CD14-positive monocyte (primary cell): Measurements from ENCODE around the gene ITGAX. TPM values are rescaled to one million over a fixed set of nuclear protein-coding genes. Genes with fewer than 3 reads are reported as not detected.
A peak's percentile ranks its signal among the peaks of the same experiment; 100 is the strongest.

ENCODE experiments used
- DNase-seq, 3 donors: peaks; one replicate each; pipeline ENCODE4 v3.0.0-alpha.2; 2011 to 2022
- H2AFZ ChIP-seq: 2 replicates; pipeline ENCODE4 v1.6.0; 2012; ENCODE audit warnings: mild to moderate bottlenecking, low read depth, low read length, inconsistent platforms; ENCODE audit not compliant: insufficient read depth, poor library complexity, severe bottlenecking
- H3K27ac ChIP-seq, 2 donors: 1 replicate in 1 of 2; 2 replicates in 1 of 2; pipeline ENCODE4 v1.5.1; 2012 to 2013; ENCODE audit warnings: low read length in 2 of 2, control low read depth in 1 of 2, inconsistent platforms in 1 of 2, low read depth in 1 of 2, mild to moderate bottlenecking in 1 of 2
- H3K27me3 ChIP-seq, 2 donors: one replicate each; pipeline versions ENCODE4 v1.6.0 to v1.6.1; 2011 to 2013; ENCODE audit warnings: low read length in 2 of 2; ENCODE audit not compliant: control insufficient read depth in 2 of 2, insufficient read depth in 2 of 2
- H3K36me3 ChIP-seq, 2 donors: replicated peaks in 1 of 2; 1 replicate in 1 of 2; 2 replicates in 1 of 2; pipeline versions ENCODE4 v1.5.1 to v1.6.1; 2012 to 2013; ENCODE audit warnings: low read length in 2 of 2, control low read depth in 1 of 2, inconsistent platforms in 1 of 2, mild to moderate bottlenecking in 1 of 2; ENCODE audit not compliant: insufficient read depth in 2 of 2, control insufficient read depth in 1 of 2
- H3K4me1 ChIP-seq, 2 donors: 1 replicate in 1 of 2; 2 replicates in 1 of 2; pipeline versions ENCODE4 v1.5.1 to v1.6.1; 2012 to 2013; ENCODE audit warnings: low read length in 2 of 2, control low read depth in 1 of 2, inconsistent platforms in 1 of 2, mild to moderate bottlenecking in 1 of 2, moderate library complexity in 1 of 2; ENCODE audit not compliant: insufficient read depth in 2 of 2, control insufficient read depth in 1 of 2
- H3K4me2 ChIP-seq: replicated peaks from 2 replicates; pipeline ENCODE3; 2012; ENCODE audit warnings: low read length, moderate library complexity, mild to moderate bottlenecking; ENCODE audit not compliant: poor library complexity, severe bottlenecking; ENCODE audit errors: extremely low read depth
- H3K4me3 ChIP-seq, 3 experiments: fragments of 200-600 bp in 1 of 3; sonication (generic) in 1 of 3; replicated peaks in 1 of 3; 1 replicate in 2 of 3; 2 replicates in 1 of 3; pipeline ENCODE4 v1.5.1; 2011 to 2013; ENCODE audit warnings: low read length in 3 of 3, mild to moderate bottlenecking in 3 of 3, control low read depth in 2 of 3, low read depth in 2 of 3, inconsistent platforms in 1 of 3, moderate library complexity in 1 of 3
- H3K79me2 ChIP-seq: 2 replicates; pipeline ENCODE4 v1.6.0; 2012; ENCODE audit warnings: mild to moderate bottlenecking, control low read depth, inconsistent platforms, low read length, moderate library complexity; ENCODE audit not compliant: insufficient read depth
- H3K9ac ChIP-seq: 2 replicates; pipeline ENCODE4 v1.6.0; 2017; ENCODE audit warnings: low read length, mild to moderate bottlenecking; ENCODE audit not compliant: insufficient read depth, poor library complexity, severe bottlenecking
- H3K9me3 ChIP-seq, 2 donors: replicated peaks in 1 of 2; 1 replicate in 1 of 2; 2 replicates in 1 of 2; pipeline versions ENCODE4 v1.5.1 to v1.6.1; 2012 to 2013; ENCODE audit warnings: low read length in 2 of 2, control low read depth in 1 of 2; ENCODE audit not compliant: control insufficient read depth in 1 of 2, insufficient read depth in 1 of 2
- H4K20me1 ChIP-seq: 2 replicates; pipeline ENCODE4 v1.6.0; 2012; ENCODE audit warnings: mild to moderate bottlenecking, low read length, control low read depth, moderate library complexity; ENCODE audit not compliant: insufficient read depth
- H3K27ac Mint-ChIP-seq, 7 donors: one replicate each; pipeline ENCODE4 v1.8.0; 2020; ENCODE audit warnings: mild to moderate bottlenecking in 7 of 7, mixed read lengths in 7 of 7, moderate library complexity in 6 of 7, inconsistent platforms in 2 of 7
- H3K27me3 Mint-ChIP-seq, 3 donors: one replicate each; pipeline ENCODE4 v1.8.0; 2021 to 2022; ENCODE audit warnings: low read depth in 3 of 3, mild to moderate bottlenecking in 3 of 3, mixed read lengths in 3 of 3, moderate library complexity in 3 of 3, inconsistent platforms in 1 of 3
- H3K36me3 Mint-ChIP-seq, 2 donors: one replicate each; pipeline ENCODE4 v1.8.0; 2020; ENCODE audit warnings: mixed read lengths in 2 of 2, inconsistent platforms in 1 of 2, mild to moderate bottlenecking in 1 of 2
- H3K4me1 Mint-ChIP-seq: one replicate; pipeline ENCODE4 v1.8.0; 2020; ENCODE audit warnings: mild to moderate bottlenecking, mixed read lengths
- H3K4me3 Mint-ChIP-seq, 2 donors: one replicate each; pipeline ENCODE4 v1.8.0; 2020; ENCODE audit warnings: mild to moderate bottlenecking in 2 of 2, mixed read lengths in 2 of 2, moderate library complexity in 1 of 2
- H3K9me3 Mint-ChIP-seq, 7 donors: one replicate each; pipeline ENCODE4 v1.8.0; 2020 to 2022; ENCODE audit warnings: mixed read lengths in 7 of 7, mild to moderate bottlenecking in 6 of 7, moderate library complexity in 6 of 7, inconsistent platforms in 2 of 7
- WGBS: methylation state at CpG from one replicate; pipeline ENCODE4 v1.1.5; 2013; ENCODE audit warnings: missing lambda C conversion rate; ENCODE audit not compliant: insufficient coverage; 5-methylcytosine and 5-hydroxymethylcytosine counted together
- intact Hi-C, 2 donors: fragments of 100-400 bp; cut with micrococcal nuclease; formaldehyde crosslinking; loops; one replicate each; pipeline versions ENCODE4 v1.15.0 to v1.15.1; 2023
- polyA plus RNA-seq, 3 donors: library from polyadenylated mRNA; depleted of rRNA in 1 of 3; unstranded in 2 of 3; stranded (reverse) in 1 of 3; fragments of 300-500 nt in 2 of 3; fragments of >200 nt in 1 of 3; fragmentation: Illumina TruSeq in 2 of 3; gene quantifications; 1 replicate in 2 of 3; 2 replicates in 1 of 3; pipeline ENCODE4 v1.2.3, GENCODE V29; 2012 to 2021
- TF ChIP-seq, protein P1 (sequence below): fragments of 200-600 bp; IDR thresholded peaks from one replicate; pipeline ENCODE4 v1.8.0; 2022; ENCODE audit warnings: antibody characterized with exemption, mild to moderate bottlenecking

ITGAX gene
- polyA plus RNA-seq, 3 donors: 40.7 to 710 (median 71.3) TPM

DNA sequence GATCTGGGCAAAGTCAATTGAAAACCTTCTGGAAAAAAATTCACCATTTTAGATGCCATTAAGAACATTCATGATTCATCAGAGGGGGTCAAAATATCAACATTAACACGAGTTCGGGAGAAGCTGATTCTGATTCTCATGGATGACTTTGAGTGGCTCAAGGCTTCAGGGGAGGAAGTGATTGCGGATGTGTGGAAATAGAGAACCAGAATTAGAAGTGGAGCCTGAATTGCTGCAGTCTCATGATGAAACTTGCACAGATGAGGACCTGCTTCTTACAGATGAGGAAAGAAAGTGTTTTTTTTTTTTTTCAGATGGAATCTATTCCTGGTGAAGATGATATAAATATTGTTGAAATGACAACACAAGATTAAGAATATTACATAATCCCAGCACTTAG is 12.9 kb downstream of the ITGAX start:
- 0% methylated on average over 3 of the region's 3 CpGs for WGBS
- Histone ChIP-seq H4K20me1 (peaks cover 42% of the 10 kb centered on the region), H3K4me3 (peak overlapping the region in 1 of 3 experiments; percentile 47), H3K36me3 (peaks cover 46 to 55% of the 10 kb centered on the region in 2 donors), H3K27ac (peak overlapping the region; percentile 85 to 88), H3K4me2 (peak overlapping the region; percentile 30), H3K9me3 (no peaks in the 10 kb centered on the region), H3K79me2 (peaks cover 4% of the 10 kb centered on the region), H3K4me1 (peaks cover 51 to 60% of the 10 kb centered on the region in 2 donors), H3K9ac (no peak overlapping the region), H3K27me3 (no peaks in the 10 kb centered on the region), H2AFZ (no peak overlapping the region)
- Mint-ChIP-seq H3K27me3 (peaks cover 0 to 4% (median 0%) of the 10 kb centered on the region in 3 donors), H3K27ac (peak overlapping the region; percentile 83 to 98 (median 93)), H3K4me1 (peaks cover 60% of the 10 kb centered on the region), H3K9me3 (peaks cover 0 to 2% (median 0%) of the 10 kb centered on the region in 7 donors), H3K4me3 (peak overlapping the region in 1 of 2 donors; percentile 80), H3K36me3 (peaks cover 66 to 77% of the 10 kb centered on the region in 2 donors)
- intact Hi-C loops: loop anchor here in 1 of 2 donors (2.0 to 5.0 kb wide), 2 partner anchors 15 to 36 kb away; no protein-coding TSS in a partner anchor
- DNase-seq: peak; percentile 89 to 93 (median 91)
- TF ChIP-seq, protein P1, sequence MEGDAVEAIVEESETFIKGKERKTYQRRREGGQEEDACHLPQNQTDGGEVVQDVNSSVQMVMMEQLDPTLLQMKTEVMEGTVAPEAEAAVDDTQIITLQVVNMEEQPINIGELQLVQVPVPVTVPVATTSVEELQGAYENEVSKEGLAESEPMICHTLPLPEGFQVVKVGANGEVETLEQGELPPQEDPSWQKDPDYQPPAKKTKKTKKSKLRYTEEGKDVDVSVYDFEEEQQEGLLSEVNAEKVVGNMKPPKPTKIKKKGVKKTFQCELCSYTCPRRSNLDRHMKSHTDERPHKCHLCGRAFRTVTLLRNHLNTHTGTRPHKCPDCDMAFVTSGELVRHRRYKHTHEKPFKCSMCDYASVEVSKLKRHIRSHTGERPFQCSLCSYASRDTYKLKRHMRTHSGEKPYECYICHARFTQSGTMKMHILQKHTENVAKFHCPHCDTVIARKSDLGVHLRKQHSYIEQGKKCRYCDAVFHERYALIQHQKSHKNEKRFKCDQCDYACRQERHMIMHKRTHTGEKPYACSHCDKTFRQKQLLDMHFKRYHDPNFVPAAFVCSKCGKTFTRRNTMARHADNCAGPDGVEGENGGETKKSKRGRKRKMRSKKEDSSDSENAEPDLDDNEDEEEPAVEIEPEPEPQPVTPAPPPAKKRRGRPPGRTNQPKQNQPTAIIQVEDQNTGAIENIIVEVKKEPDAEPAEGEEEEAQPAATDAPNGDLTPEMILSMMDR: no peak

DNA sequence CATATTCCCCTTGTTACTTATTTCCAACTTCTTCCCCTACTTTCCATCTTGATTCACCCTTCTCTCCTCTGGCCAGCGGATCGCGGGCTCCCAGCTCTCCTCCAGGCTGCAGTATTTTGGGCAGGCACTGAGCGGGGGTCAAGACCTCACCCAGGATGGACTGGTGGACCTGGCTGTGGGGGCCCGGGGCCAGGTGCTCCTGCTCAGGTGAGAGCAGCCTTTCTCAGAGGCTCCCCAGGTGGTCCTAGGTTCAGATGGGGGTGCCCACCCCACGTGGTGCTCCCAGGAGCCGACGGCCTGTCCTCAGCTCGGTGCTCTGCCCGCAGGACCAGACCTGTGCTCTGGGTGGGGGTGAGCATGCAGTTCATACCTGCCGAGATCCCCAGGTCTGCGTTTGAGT is 16.0 kb downstream of the ITGAX start:
- TF ChIP-seq, protein P1: no peak
- Mint-ChIP-seq H3K27ac (peak overlapping the region in 1 of 7 donors; percentile 74), H3K4me3 (no peak overlapping the region), H3K9me3 (peaks cover 0 to 7% (median 3%) of the 10 kb centered on the region in 7 donors), H3K36me3 (peaks cover 73 to 78% of the 10 kb centered on the region in 2 donors), H3K27me3 (peaks cover 0 to 2% (median 0%) of the 10 kb centered on the region in 3 donors), H3K4me1 (peaks cover 30% of the 10 kb centered on the region)
- peaks cover 57 to 69% of the 10 kb centered on the region in 2 donors for H3K36me3 ChIP-seq
- H3K27ac ChIP-seq: no peak overlapping the region
- no peaks in the 10 kb centered on the region for H3K27me3 ChIP-seq
- DNase-seq: no peak
- H3K4me2 ChIP-seq: no peak overlapping the region
- H3K4me1 ChIP-seq: peaks cover 27 to 30% of the 10 kb centered on the region in 2 donors
- no peak overlapping the region for H3K4me3 ChIP-seq
- intact Hi-C loops: loop anchor here in 1 of 2 donors (10.0 kb wide), 1 partner anchor 46 kb away; no protein-coding TSS in a partner anchor
- 97% methylated on average over 7 of the region's 12 CpGs for WGBS
- H4K20me1 ChIP-seq: peaks cover 56% of the 10 kb centered on the region
- no peak overlapping the region for H2AFZ ChIP-seq
- H3K9ac ChIP-seq: no peak overlapping the region
- no peaks in the 10 kb centered on the region for H3K79me2 ChIP-seq
- H3K9me3 ChIP-seq: peaks cover 0 to 4% of the 10 kb centered on the region in 2 donors
